ENCODE measurements around the gene TTC34. TPM values are rescaled to one million over a fixed set of nuclear protein-coding genes. Genes with fewer than 3 reads are reported as not detected.

TTC34 gene
- total RNA-seq, 4 donors from 2014 or later: 0.17 to 0.56 TPM; not detected in 2

DNA sequence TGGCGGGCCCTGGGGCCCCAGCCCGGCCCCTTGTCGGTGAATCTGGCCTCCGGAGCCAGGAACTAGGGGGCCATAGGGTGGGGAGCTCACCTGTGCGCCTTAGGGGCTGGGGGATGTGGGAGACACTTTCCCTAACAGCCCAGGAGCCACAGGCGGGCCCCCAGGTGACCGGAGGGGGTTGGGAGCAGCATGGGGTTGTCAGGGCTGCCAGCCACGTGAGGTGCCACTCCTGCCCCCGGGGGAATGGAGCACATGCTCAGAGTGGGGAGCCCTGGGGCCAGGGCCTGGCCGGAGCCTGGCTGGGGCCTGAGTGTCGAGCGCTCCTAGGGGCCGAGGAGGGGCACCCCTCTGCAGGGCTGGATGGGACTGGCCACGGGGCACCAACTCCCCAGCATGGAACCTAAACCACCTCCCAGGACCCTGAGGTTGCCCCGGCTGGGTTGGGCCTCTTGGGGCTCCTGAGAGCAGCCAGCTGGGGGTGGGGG is 195.1 kb downstream of the TTC34 start:
- DNase-seq (ENCODE audit: low spot score in 2 of 2): peak in 1 of 2 donors; percentile 73
- TF ChIP-seq POLR2AphosphoS5 (IDR thresholded peaks at IDR 0.05) (no peak), EP300 (IDR thresholded peaks at IDR 0.05) (no peak), POLR2A (IDR thresholded peaks at IDR 0.05) (no peak)
- TF ChIP-seq, protein P1, sequence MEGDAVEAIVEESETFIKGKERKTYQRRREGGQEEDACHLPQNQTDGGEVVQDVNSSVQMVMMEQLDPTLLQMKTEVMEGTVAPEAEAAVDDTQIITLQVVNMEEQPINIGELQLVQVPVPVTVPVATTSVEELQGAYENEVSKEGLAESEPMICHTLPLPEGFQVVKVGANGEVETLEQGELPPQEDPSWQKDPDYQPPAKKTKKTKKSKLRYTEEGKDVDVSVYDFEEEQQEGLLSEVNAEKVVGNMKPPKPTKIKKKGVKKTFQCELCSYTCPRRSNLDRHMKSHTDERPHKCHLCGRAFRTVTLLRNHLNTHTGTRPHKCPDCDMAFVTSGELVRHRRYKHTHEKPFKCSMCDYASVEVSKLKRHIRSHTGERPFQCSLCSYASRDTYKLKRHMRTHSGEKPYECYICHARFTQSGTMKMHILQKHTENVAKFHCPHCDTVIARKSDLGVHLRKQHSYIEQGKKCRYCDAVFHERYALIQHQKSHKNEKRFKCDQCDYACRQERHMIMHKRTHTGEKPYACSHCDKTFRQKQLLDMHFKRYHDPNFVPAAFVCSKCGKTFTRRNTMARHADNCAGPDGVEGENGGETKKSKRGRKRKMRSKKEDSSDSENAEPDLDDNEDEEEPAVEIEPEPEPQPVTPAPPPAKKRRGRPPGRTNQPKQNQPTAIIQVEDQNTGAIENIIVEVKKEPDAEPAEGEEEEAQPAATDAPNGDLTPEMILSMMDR (IDR thresholded peaks at IDR 0.05): no peak
- H3K27ac ChIP-seq: no peak overlapping the region
- H3K4me1 ChIP-seq: peaks cover 9% of the 10 kb centered on the region
- no peaks in the 10 kb centered on the region for H3K36me3 ChIP-seq
- H3K27me3 ChIP-seq: peaks cover 42% of the 10 kb centered on the region
- WGBS: 66% methylated on average over 3 of the region's 15 CpGs
- H3K9me3 ChIP-seq: no peaks in the 10 kb centered on the region
- H3K4me3 ChIP-seq: no peak overlapping the region

DNA sequence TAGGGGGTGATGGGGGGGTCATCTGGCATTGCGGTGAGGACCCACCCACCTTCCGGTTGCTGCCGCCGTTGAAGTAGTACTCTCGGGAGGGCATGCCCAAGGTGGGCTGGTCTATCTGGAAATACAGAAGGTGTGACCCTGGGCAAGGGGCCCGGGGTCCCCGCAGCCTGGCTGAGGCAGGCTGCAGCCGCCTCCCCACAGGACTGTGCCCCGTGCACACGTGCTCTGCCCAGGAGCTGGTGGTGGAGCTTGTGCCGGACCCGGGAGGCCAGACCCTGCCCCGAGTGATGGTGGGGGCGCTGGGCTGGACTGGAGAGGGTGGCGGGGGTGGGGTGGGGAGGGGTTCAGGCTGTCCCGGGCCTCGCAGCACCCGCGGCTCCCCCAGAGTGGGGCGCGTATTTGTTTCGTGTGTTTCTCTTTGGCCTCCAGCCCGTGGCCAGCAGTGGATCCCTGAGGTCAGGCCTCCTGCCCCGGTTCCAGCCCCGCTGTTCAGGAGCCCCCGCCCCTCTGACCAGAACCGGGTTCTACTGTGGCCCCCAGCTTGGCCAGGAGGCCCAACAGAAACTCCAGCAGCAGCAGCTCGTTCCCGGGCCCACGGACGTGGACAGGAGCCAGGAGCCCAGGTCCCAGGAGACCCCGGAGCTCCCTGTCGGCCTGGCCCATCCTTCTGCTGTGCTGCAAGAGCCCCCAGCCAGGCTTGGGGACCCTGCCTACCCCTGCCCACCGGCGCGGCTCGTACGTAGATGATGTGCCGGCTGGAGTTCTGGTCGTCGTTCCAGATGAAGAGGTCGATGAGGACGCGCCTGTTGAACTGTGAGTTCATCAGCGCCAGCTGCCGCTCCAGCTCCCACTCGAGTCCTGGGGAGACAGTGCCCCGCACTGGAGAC is 195.7 kb downstream of the TTC34 start:
- Histone ChIP-seq H3K9me3 (no peaks in the 10 kb centered on the region), H3K4me1 (peaks cover 4% of the 10 kb centered on the region), H3K27me3 (peaks cover 35% of the 10 kb centered on the region), H3K4me3 (no peak overlapping the region), H3K27ac (no peak overlapping the region), H3K36me3 (no peaks in the 10 kb centered on the region)
- 85% methylated on average over 27 of the region's 48 CpGs for WGBS
- peak; percentile 56 for DNase-seq (ENCODE audit: low spot score in 2 of 2)
- TF ChIP-seq POLR2A (IDR thresholded peaks at IDR 0.05) (no peak), EP300 (IDR thresholded peaks at IDR 0.05) (no peak)
- TF ChIP-seq, protein P1 (IDR thresholded peaks at IDR 0.05): no peak

DNA sequence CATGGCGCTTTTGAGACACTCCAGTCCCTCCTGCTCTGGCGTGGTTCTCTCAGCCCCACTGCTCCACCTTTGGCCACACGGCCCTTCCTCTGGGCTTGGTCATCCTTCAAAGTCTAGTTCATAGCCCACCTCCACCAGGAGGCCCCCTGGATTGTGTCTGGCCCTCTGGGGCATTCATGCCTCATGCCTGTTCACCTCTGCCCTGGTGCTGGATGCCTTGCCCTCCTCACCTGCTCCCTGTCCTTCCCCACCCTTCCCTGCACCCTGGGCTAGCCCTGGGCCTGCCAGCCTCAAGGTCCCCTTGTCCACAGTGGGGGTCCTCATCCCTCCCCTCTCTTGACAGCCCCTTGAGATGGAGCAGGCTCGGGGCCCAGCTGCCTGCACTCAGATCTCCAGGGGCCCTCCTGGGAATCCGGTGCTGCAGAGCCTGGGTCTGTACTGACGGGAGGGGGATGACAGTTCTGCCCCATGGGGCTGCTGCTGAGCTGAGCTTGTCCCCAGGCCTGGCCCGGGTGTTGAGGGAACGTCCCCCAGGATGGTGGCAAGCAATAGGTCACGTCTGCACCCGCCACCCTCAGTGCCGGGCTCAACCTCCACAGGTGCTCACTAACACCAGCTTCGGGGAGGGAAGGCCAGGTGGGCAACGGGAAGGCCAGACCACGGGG is 196.5 kb downstream of the TTC34 start:
- Histone ChIP-seq H3K4me3 (no peak overlapping the region), H3K27ac (no peak overlapping the region), H3K9me3 (no peaks in the 10 kb centered on the region), H3K4me1 (no peaks in the 10 kb centered on the region), H3K27me3 (peaks cover 35% of the 10 kb centered on the region), H3K36me3 (no peaks in the 10 kb centered on the region)
- WGBS: 82% methylated on average over 7 of the region's 14 CpGs
- TF ChIP-seq, protein P1 (IDR thresholded peaks at IDR 0.05): no peak
- TF ChIP-seq POLR2A (IDR thresholded peaks at IDR 0.05): no peak
- no peak for TF ChIP-seq EP300 (IDR thresholded peaks at IDR 0.05)
- no peak for TF ChIP-seq POLR2AphosphoS5 (IDR thresholded peaks at IDR 0.05)
- DNase-seq (ENCODE audit: low spot score in 2 of 2): peak; percentile 59 to 67

DNA sequence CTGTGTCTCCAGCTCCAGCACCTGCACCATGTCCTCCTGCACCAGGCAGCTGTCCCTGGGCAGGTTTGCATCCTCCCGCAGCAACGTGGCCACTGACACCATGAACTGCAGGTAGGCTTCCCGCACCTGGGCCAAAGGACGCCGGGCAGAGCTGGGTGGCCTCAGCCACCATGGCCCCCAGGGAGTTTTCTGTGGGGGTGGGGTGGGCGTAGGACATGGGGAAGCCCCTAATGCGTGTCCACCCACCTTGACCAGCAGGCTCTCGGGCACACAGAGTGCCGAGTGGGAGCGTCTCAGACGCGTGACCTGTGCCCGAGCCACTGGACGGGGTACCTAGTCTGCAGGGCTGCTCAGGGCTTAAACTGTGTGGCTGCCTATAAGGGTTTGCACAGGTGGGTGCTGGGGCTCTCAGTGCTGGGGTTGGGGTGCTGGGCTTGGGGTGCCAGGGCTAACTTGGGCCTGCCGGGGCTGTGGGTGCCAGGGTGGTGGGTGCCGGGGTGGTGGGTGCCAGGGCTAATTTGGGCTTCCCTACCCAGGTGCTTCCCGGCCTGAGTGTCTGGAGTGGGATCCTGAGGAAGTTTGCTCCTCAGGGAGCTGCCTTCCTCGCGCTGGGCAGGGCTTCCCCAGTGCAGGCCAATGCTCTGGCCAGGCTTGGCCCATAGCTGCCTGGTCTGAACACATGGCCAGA is 197.2 kb downstream of the TTC34 start:
- H3K27me3 ChIP-seq: peaks cover 35% of the 10 kb centered on the region
- TF ChIP-seq, protein P1 (IDR thresholded peaks at IDR 0.05): no peak
- TF ChIP-seq EP300 (IDR thresholded peaks at IDR 0.05): no peak
- no peak for TF ChIP-seq POLR2A (IDR thresholded peaks at IDR 0.05)
- TF ChIP-seq POLR2AphosphoS5 (IDR thresholded peaks at IDR 0.05): no peak

More for the DNA sequence above, 197.2 kb downstream of the TTC34 start:
- 80% methylated on average over 2 of the region's 19 CpGs for WGBS
- H3K27ac ChIP-seq: no peak overlapping the region
- no peaks in the 10 kb centered on the region for H3K36me3 ChIP-seq
- no peak overlapping the region for H3K4me3 ChIP-seq
- H3K4me1 ChIP-seq: no peaks in the 10 kb centered on the region
- H3K9me3 ChIP-seq: no peaks in the 10 kb centered on the region
- DNase-seq (ENCODE audit: low spot score in 2 of 2): peak; percentile 42 to 72
